ENCODE measurements around the gene LNX2. TPM values are rescaled to one million over a fixed set of nuclear protein-coding genes. Genes with fewer than 3 reads are reported as not detected.

Gene LNX2
- total and polyA plus RNA-seq, 9 donors, result 3.6 to 9.8 (median 7.8) TPM

- Histone ChIP-seq H3K4me3 (no peak overlapping the region), H3K9me3 (no peaks in the 10 kb centered on the region), H3K36me3 (no peaks in the 10 kb centered on the region), H3K4me1 (ENCODE audit: insufficient read depth) (no peaks in the 10 kb centered on the region), H3K27ac (no peak overlapping the region), H3K27me3 (no peaks in the 10 kb centered on the region)
- intact Hi-C loops (cut with DNase I), result no loop called here
- TF ChIP-seq CTCF (IDR thresholded peaks at IDR 0.05) (no peak), EP300 (IDR thresholded peaks at IDR 0.05) (no peak)
- no peak for DNase-seq
- 94 to 95% (median 94%) methylated on average over 6 of the region's 6 CpGs for WGBS, 3 donors
These were observed 40.2 kb upstream of the LNX2 start for GRCh38 chr13:27660511-27660910.

GRCh38 chr13:27659145-27659865 is 39.0 kb upstream of the LNX2 start:
- no peak overlapping the region for H3K27ac ChIP-seq
- no peaks in the 10 kb centered on the region for H3K27me3 ChIP-seq
- TF ChIP-seq POLR2A (IDR thresholded peaks at IDR 0.05) (no peak), CTCF (IDR thresholded peaks at IDR 0.05) (no peak), EP300 (IDR thresholded peaks at IDR 0.05) (no peak)
- intact Hi-C loops (cut with DNase I), result no loop called here
- H3K36me3 ChIP-seq, result no peaks in the 10 kb centered on the region
- H3K9me3 ChIP-seq, result no peaks in the 10 kb centered on the region
- no peaks in the 10 kb centered on the region for H3K4me1 ChIP-seq (ENCODE audit: insufficient read depth)
- no peak overlapping the region for H3K4me3 ChIP-seq
- no peak for DNase-seq
- 79 to 85% (median 82%) methylated on average over 7 of the region's 7 CpGs for WGBS, 3 donors

- Histone ChIP-seq H3K4me1 (ENCODE audit: insufficient read depth) (no peaks in the 10 kb centered on the region), H3K27ac (no peak overlapping the region), H3K27me3 (no peaks in the 10 kb centered on the region), H3K36me3 (no peaks in the 10 kb centered on the region), H3K9me3 (no peaks in the 10 kb centered on the region), H3K4me3 (no peak overlapping the region)
- no peak for DNase-seq
- intact Hi-C loops (cut with DNase I), result no loop called here
- no peak for TF ChIP-seq POLR2A (IDR thresholded peaks at IDR 0.05)
- TF ChIP-seq EP300 (IDR thresholded peaks at IDR 0.05), result no peak
- TF ChIP-seq CTCF (IDR thresholded peaks at IDR 0.05), result no peak
These were observed 38.2 kb upstream of the LNX2 start for GRCh38 chr13:27658546-27658945.

- Histone ChIP-seq H3K4me1 (ENCODE audit: insufficient read depth) (no peaks in the 10 kb centered on the region), H3K36me3 (no peaks in the 10 kb centered on the region), H3K4me3 (no peak overlapping the region), H3K9me3 (no peaks in the 10 kb centered on the region), H3K27me3 (no peaks in the 10 kb centered on the region), H3K27ac (no peak overlapping the region)
- TF ChIP-seq POLR2A (IDR thresholded peaks at IDR 0.05) (no peak), CTCF (IDR thresholded peaks at IDR 0.05) (no peak), EP300 (IDR thresholded peaks at IDR 0.05) (no peak)
- intact Hi-C loops (cut with DNase I), result no loop called here
- WGBS, 3 donors, result 78 to 86% (median 80%) methylated on average over 2 of the region's 2 CpGs
- DNase-seq, result no peak
These were observed 37.4 kb upstream of the LNX2 start for GRCh38 chr13:27657724-27658123.
